ENCODE results near the gene REPS2.

The REPS2 gene

DNA sequence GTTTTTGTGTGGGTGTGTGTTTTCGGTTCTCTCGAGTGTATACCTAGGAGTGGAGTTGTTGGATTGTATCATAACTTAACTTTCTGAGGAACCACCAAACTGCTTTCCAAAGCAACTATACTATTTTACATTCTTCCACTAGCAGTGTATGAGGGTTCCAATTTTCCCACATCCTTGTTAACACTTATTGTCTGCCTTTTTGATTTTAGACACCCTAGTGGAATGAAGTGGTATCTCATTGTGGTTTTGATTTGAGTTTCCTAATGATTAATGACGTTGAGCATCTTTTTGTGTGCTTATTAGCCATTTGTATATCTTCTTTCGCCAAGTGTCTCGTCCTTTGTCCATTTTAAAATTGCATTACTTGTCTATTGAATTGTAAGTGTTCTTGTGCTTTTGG lies 118.6 kb downstream of the REPS2 start:
- CTCF ChIA-PET = no interaction called here
- POLR2A ChIA-PET = no interaction called here

DNA sequence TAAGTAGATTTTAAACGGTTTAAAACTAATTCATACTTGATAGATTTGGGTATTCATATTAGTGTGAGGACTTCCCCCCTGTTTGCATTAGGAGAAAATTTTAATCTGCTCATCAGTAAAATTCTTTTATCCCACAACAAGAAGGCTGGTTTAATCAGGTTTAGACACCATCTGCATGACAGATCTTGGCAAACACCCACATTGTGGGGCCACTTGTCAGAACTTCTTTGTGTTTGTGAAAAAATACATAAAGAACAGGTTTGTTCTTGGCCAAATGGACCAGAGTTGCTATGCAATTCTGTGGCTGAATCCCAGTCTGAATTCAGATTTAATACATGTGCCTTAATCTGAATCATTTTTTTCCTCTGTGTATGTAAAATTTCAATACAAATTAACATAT lies 121.1 kb downstream of the REPS2 start:
- TF ChIP-seq SUZ12 (IDR thresholded peaks at IDR 0.05) = no peak
- TF ChIP-seq FOXA1 (IDR thresholded peaks at IDR 0.05) = no peak
- no peak for TF ChIP-seq CTBP1 (IDR thresholded peaks at IDR 0.05; ENCODE audit: borderline replicate concordance)
- no peak for TF ChIP-seq ARNT (IDR thresholded peaks at IDR 0.05)
- no peak for TF ChIP-seq ELF4 (IDR thresholded peaks at IDR 0.05)
- TF ChIP-seq L3MBTL2 (conservative IDR thresholded peaks at IDR 0.05) = no peak
- TF ChIP-seq SP1 (IDR thresholded peaks at IDR 0.05) = no peak
- no peak for TF ChIP-seq FOXM1 (IDR thresholded peaks at IDR 0.05; ENCODE audit: borderline replicate concordance)
- TF ChIP-seq BHLHE40 (IDR thresholded peaks at IDR 0.05; ENCODE audit: borderline replicate concordance) = no peak
- TF ChIP-seq, protein P1, sequence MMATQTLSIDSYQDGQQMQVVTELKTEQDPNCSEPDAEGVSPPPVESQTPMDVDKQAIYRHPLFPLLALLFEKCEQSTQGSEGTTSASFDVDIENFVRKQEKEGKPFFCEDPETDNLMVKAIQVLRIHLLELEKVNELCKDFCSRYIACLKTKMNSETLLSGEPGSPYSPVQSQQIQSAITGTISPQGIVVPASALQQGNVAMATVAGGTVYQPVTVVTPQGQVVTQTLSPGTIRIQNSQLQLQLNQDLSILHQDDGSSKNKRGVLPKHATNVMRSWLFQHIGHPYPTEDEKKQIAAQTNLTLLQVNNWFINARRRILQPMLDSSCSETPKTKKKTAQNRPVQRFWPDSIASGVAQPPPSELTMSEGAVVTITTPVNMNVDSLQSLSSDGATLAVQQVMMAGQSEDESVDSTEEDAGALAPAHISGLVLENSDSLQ (IDR thresholded peaks at IDR 0.05) = no peak
- no peak for TF ChIP-seq ZNF384 (IDR thresholded peaks at IDR 0.05)
- no peak for TF ChIP-seq FOXK2 (IDR thresholded peaks at IDR 0.05)
- no peak for TF ChIP-seq HDGF (IDR thresholded peaks at IDR 0.05; ENCODE audit: borderline replicate concordance)
- TF ChIP-seq TARDBP (IDR thresholded peaks at IDR 0.05) = no peak
- TF ChIP-seq LEF1 (IDR thresholded peaks at IDR 0.05; ENCODE audit: borderline replicate concordance) = no peak
- DNase-seq (ENCODE audit: extremely low spot score) = no peak
- CTCF ChIA-PET = no interaction called here
- POLR2A ChIA-PET = no interaction called here

More for the DNA sequence above, 118.6 kb downstream of the REPS2 start:
- TF ChIP-seq ELF4 (IDR thresholded peaks at IDR 0.05) (no peak), CTBP1 (IDR thresholded peaks at IDR 0.05; ENCODE audit: borderline replicate concordance) (no peak), LEF1 (IDR thresholded peaks at IDR 0.05; ENCODE audit: borderline replicate concordance) (no peak), BHLHE40 (IDR thresholded peaks at IDR 0.05; ENCODE audit: borderline replicate concordance) (no peak), L3MBTL2 (conservative IDR thresholded peaks at IDR 0.05) (no peak), SUZ12 (IDR thresholded peaks at IDR 0.05) (no peak), FOXA1 (IDR thresholded peaks at IDR 0.05) (no peak), NFRKB (IDR thresholded peaks at IDR 0.05) (no peak), ARNT (IDR thresholded peaks at IDR 0.05) (no peak), FOXM1 (IDR thresholded peaks at IDR 0.05; ENCODE audit: borderline replicate concordance) (no peak), FOXK2 (IDR thresholded peaks at IDR 0.05) (no peak)
- DNase-seq (ENCODE audit: extremely low spot score) = no peak

DNA sequence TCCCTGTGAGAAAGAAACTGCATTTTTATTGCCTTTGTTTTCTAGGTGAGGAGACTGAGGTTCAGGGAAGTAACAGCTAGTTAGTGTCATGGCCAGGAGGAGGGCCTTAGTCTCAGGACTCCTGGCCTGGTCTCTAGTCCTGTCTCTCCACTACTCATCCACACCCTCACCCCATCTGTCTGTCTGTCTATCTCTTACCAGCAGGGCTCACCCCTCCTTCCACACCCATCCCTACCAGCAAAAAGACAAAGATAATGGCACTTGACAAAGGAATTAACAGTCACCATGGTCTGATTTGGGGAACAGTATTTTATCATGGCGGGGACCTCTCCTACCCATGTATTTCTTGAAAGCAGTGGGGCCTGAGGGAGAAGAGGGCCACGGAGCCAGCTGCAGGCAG lies 125.8 kb downstream of the REPS2 start:
- no peak for TF ChIP-seq FOXM1 (IDR thresholded peaks at IDR 0.05; ENCODE audit: borderline replicate concordance)
- TF ChIP-seq SUZ12 (IDR thresholded peaks at IDR 0.05) = no peak
- no peak for TF ChIP-seq CTBP1 (IDR thresholded peaks at IDR 0.05; ENCODE audit: borderline replicate concordance)
- TF ChIP-seq HDGF (IDR thresholded peaks at IDR 0.05; ENCODE audit: borderline replicate concordance) = no peak
- TF ChIP-seq LEF1 (IDR thresholded peaks at IDR 0.05; ENCODE audit: borderline replicate concordance) = no peak
- no peak for TF ChIP-seq ZNF384 (IDR thresholded peaks at IDR 0.05)
- no peak for TF ChIP-seq SP1 (IDR thresholded peaks at IDR 0.05)
- POLR2A ChIA-PET = no interaction called here
- CTCF ChIA-PET = no interaction called here
- DNase-seq (ENCODE audit: extremely low spot score) = no peak

DNA sequence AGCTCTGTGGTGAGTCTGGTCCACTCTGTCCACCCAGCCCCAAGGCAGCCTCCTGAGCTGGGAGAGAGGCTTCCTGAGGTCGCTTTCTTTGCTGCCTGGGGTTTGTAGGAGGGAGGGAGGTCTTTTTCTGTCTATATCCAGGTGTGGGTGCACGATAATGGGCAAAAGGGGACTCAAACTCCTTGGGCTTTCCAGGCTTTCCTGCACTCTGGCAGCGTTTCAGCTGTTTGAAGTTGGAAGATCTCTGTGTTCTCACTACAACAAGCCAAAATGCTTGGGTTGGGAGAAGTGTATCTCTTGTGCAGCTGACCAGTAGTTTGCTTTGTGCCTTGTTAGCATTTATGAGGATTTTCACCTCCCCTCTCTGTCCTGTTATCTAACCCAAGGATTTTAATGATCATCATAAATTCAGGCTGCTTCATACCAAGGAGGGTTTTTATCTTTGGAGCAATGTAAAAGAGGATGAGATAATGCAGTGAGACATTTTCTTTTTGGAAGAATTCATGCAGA lies 126.3 kb downstream of the REPS2 start:
- ChIA-PET CTCF (interaction anchor here (0.6 kb wide), 1 partner anchor 26 kb away, joined by 3 read pairs; no protein-coding TSS in a partner anchor), POLR2A (no interaction called here)
- DNase-seq (ENCODE audit: extremely low spot score) = no peak
- TF ChIP-seq SUZ12 (IDR thresholded peaks at IDR 0.05) = no peak
- no peak for TF ChIP-seq FOXM1 (IDR thresholded peaks at IDR 0.05; ENCODE audit: borderline replicate concordance)
- TF ChIP-seq ELF4 (IDR thresholded peaks at IDR 0.05) = no peak
- TF ChIP-seq, protein P1 (IDR thresholded peaks at IDR 0.05) = no peak
- TF ChIP-seq ZNF384 (IDR thresholded peaks at IDR 0.05) = no peak
- no peak for TF ChIP-seq TARDBP (IDR thresholded peaks at IDR 0.05)
- no peak for TF ChIP-seq LEF1 (IDR thresholded peaks at IDR 0.05; ENCODE audit: borderline replicate concordance)
- TF ChIP-seq L3MBTL2 (conservative IDR thresholded peaks at IDR 0.05) = no peak
- no peak for TF ChIP-seq HDGF (IDR thresholded peaks at IDR 0.05; ENCODE audit: borderline replicate concordance)
- no peak for TF ChIP-seq ARNT (IDR thresholded peaks at IDR 0.05)
- no peak for TF ChIP-seq FOXK2 (IDR thresholded peaks at IDR 0.05)
- TF ChIP-seq NFRKB (IDR thresholded peaks at IDR 0.05) = no peak
- no peak for TF ChIP-seq FOXA1 (IDR thresholded peaks at IDR 0.05)
- no peak for TF ChIP-seq BHLHE40 (IDR thresholded peaks at IDR 0.05; ENCODE audit: borderline replicate concordance)
- TF ChIP-seq SP1 (IDR thresholded peaks at IDR 0.05) = no peak
- no peak for TF ChIP-seq CTBP1 (IDR thresholded peaks at IDR 0.05; ENCODE audit: borderline replicate concordance)

DNA sequence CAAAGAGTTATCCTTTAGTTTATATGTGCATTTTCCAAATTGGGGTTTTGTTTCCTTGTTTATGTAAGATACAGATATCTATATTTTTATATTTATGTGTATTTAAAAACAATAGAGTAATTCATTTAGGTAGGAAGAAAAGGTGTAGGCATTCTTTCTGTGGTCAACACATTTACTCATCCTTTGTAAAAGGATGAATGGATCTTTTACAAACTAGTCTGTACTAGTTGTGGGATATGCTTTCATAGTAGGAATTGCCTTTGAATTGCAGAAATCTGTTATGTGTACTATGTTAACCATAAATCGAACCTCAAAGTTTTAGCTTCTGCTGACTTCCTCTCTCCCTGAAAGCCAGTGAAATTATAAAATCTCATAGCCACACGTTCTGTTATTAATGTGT lies 128.5 kb downstream of the REPS2 start:
- POLR2A ChIA-PET = no interaction called here
- TF ChIP-seq LEF1 (IDR thresholded peaks at IDR 0.05; ENCODE audit: borderline replicate concordance) = no peak
- no peak for TF ChIP-seq L3MBTL2 (conservative IDR thresholded peaks at IDR 0.05)
- no peak for TF ChIP-seq SP1 (IDR thresholded peaks at IDR 0.05)
- TF ChIP-seq SUZ12 (IDR thresholded peaks at IDR 0.05) = no peak
- no peak for TF ChIP-seq BHLHE40 (IDR thresholded peaks at IDR 0.05; ENCODE audit: borderline replicate concordance)
- no peak for TF ChIP-seq HDGF (IDR thresholded peaks at IDR 0.05; ENCODE audit: borderline replicate concordance)
- TF ChIP-seq ELF4 (IDR thresholded peaks at IDR 0.05) = no peak
- TF ChIP-seq ZNF384 (IDR thresholded peaks at IDR 0.05) = no peak
- no peak for TF ChIP-seq CTBP1 (IDR thresholded peaks at IDR 0.05; ENCODE audit: borderline replicate concordance)
- no peak for TF ChIP-seq FOXA1 (IDR thresholded peaks at IDR 0.05)
- no peak for TF ChIP-seq ARNT (IDR thresholded peaks at IDR 0.05)
- no peak for TF ChIP-seq FOXM1 (IDR thresholded peaks at IDR 0.05; ENCODE audit: borderline replicate concordance)
- CTCF ChIA-PET = no interaction called here
- no peak for DNase-seq (ENCODE audit: extremely low spot score)

DNA sequence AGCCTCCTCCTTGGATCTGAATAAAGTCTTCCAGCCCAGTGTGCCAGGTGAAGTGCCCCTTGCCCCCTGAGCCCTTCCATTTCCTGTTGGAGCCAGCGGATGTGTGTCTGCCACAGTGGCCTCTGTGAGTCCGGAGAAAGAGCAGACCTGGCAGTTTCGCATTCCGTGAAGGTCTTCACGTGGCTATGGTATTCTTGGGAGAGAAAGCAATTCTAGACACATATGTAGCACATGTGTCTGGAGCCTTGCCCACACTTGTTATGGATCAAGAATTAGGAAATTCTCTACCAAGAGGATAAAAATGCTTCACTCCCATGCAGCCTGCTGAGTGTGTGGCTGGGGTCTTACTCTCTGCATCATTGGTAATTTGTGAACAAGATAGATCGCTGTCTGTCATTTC lies 130.9 kb downstream of the REPS2 start:
- no peak for DNase-seq (ENCODE audit: extremely low spot score)
- CTCF ChIA-PET = no interaction called here
- no peak for TF ChIP-seq SUZ12 (IDR thresholded peaks at IDR 0.05)
- TF ChIP-seq ZNF384 (IDR thresholded peaks at IDR 0.05) = no peak
- TF ChIP-seq BHLHE40 (IDR thresholded peaks at IDR 0.05; ENCODE audit: borderline replicate concordance) = no peak
- no peak for TF ChIP-seq L3MBTL2 (conservative IDR thresholded peaks at IDR 0.05)
- no peak for TF ChIP-seq ELF4 (IDR thresholded peaks at IDR 0.05)
- TF ChIP-seq ARNT (IDR thresholded peaks at IDR 0.05) = no peak
- POLR2A ChIA-PET = no interaction called here
